ENCODE measurements around the gene ANO1.

The ANO1 gene

GRCh38 chr11:70134490-70134889, 56.4 kb downstream of the ANO1 start:
- TF ChIP-seq TEAD4 (IDR thresholded peaks at IDR 0.05): no peak
- TF ChIP-seq CEBPB (IDR thresholded peaks at IDR 0.05): no peak
- TF ChIP-seq TCF12 (IDR thresholded peaks at IDR 0.05; ENCODE audit: low read depth): no peak
- TF ChIP-seq NFIC (IDR thresholded peaks at IDR 0.05): no peak
- no peak for TF ChIP-seq MAX (IDR thresholded peaks at IDR 0.05)
- no peak for TF ChIP-seq EP300 (IDR thresholded peaks at IDR 0.05; ENCODE audit: borderline replicate concordance)
- no peak for TF ChIP-seq CREB1 (IDR thresholded peaks at IDR 0.05; ENCODE audit: low read depth)

GRCh38 chr11:70135142-70135541, 57.0 kb downstream of the ANO1 start:
- TF ChIP-seq RAD21 (IDR thresholded peaks at IDR 0.05; ENCODE audit: low read depth): no peak
- TF ChIP-seq CEBPB (IDR thresholded peaks at IDR 0.05): no peak
- TF ChIP-seq TCF12 (IDR thresholded peaks at IDR 0.05; ENCODE audit: low read depth): no peak
- TF ChIP-seq ZBTB7A (IDR thresholded peaks at IDR 0.05; ENCODE audit: low read depth): no peak
- no peak for TF ChIP-seq NFIC (IDR thresholded peaks at IDR 0.05)
- no peak for TF ChIP-seq FOXM1 (IDR thresholded peaks at IDR 0.05; ENCODE audit: borderline replicate concordance, low read depth)
- no peak for TF ChIP-seq TAF1 (IDR thresholded peaks at IDR 0.05; ENCODE audit: low read depth)
- TF ChIP-seq EP300 (IDR thresholded peaks at IDR 0.05; ENCODE audit: borderline replicate concordance): no peak
- TF ChIP-seq REST (IDR thresholded peaks at IDR 0.05; ENCODE audit: low read depth): no peak
- no peak for TF ChIP-seq YY1 (IDR thresholded peaks at IDR 0.05; ENCODE audit: low read depth)

GRCh38 chr11:70135625-70136059, 57.5 kb downstream of the ANO1 start:
- no peak for TF ChIP-seq TCF12 (IDR thresholded peaks at IDR 0.05; ENCODE audit: low read depth)
- no peak for TF ChIP-seq RAD21 (IDR thresholded peaks at IDR 0.05; ENCODE audit: low read depth)
- TF ChIP-seq NFIC (IDR thresholded peaks at IDR 0.05): no peak
- no peak for TF ChIP-seq EGR1 (IDR thresholded peaks at IDR 0.05)
- TF ChIP-seq TAF1 (IDR thresholded peaks at IDR 0.05; ENCODE audit: low read depth): no peak
- no peak for TF ChIP-seq MAX (IDR thresholded peaks at IDR 0.05)
- TF ChIP-seq ZBTB7A (IDR thresholded peaks at IDR 0.05; ENCODE audit: low read depth): no peak
- TF ChIP-seq EP300 (IDR thresholded peaks at IDR 0.05; ENCODE audit: borderline replicate concordance): no peak
- TF ChIP-seq CREB1 (IDR thresholded peaks at IDR 0.05; ENCODE audit: low read depth): no peak
- TF ChIP-seq REST (IDR thresholded peaks at IDR 0.05; ENCODE audit: low read depth): no peak
- TF ChIP-seq USF1 (IDR thresholded peaks at IDR 0.05): no peak
- TF ChIP-seq YY1 (IDR thresholded peaks at IDR 0.05; ENCODE audit: low read depth): no peak
- TF ChIP-seq FOXM1 (IDR thresholded peaks at IDR 0.05; ENCODE audit: borderline replicate concordance, low read depth): no peak
- TF ChIP-seq CEBPB (IDR thresholded peaks at IDR 0.05): no peak
- no peak for TF ChIP-seq TEAD4 (IDR thresholded peaks at IDR 0.05)

- TF ChIP-seq ZBTB7A (IDR thresholded peaks at IDR 0.05; ENCODE audit: low read depth) (no peak), NFIC (IDR thresholded peaks at IDR 0.05) (no peak), TCF12 (IDR thresholded peaks at IDR 0.05; ENCODE audit: low read depth) (no peak)
Observed at GRCh38 chr11:70137383-70137782, 59.3 kb downstream of the ANO1 start.

GRCh38 chr11:70138403-70138802, 60.3 kb downstream of the ANO1 start:
- TF ChIP-seq MAX (IDR thresholded peaks at IDR 0.05) (no peak), EGR1 (IDR thresholded peaks at IDR 0.05) (no peak), REST (IDR thresholded peaks at IDR 0.05; ENCODE audit: low read depth) (no peak), TEAD4 (IDR thresholded peaks at IDR 0.05) (no peak), YY1 (IDR thresholded peaks at IDR 0.05; ENCODE audit: low read depth) (no peak), TCF12 (IDR thresholded peaks at IDR 0.05; ENCODE audit: low read depth) (no peak), EP300 (IDR thresholded peaks at IDR 0.05; ENCODE audit: borderline replicate concordance) (no peak), CREB1 (IDR thresholded peaks at IDR 0.05; ENCODE audit: low read depth) (no peak), RAD21 (IDR thresholded peaks at IDR 0.05; ENCODE audit: low read depth) (no peak), CEBPB (IDR thresholded peaks at IDR 0.05) (no peak), ZBTB7A (IDR thresholded peaks at IDR 0.05; ENCODE audit: low read depth) (no peak), TAF1 (IDR thresholded peaks at IDR 0.05; ENCODE audit: low read depth) (no peak), USF1 (IDR thresholded peaks at IDR 0.05) (no peak), FOXM1 (IDR thresholded peaks at IDR 0.05; ENCODE audit: borderline replicate concordance, low read depth) (no peak), NFIC (IDR thresholded peaks at IDR 0.05) (no peak)

All from Ishikawa (cell line).